IMR-90 (cell line): Measurements from ENCODE around the gene TIGD2. TPM values are rescaled to one million over a fixed set of nuclear protein-coding genes. Genes with fewer than 3 reads are reported as not detected.

ENCODE experiments used
- ATAC-seq: fragments of 200-7000 bp; cut with Tn5 transposase; 2 replicates; pipeline ENCODE4 v1.9.1; 2020; ENCODE audit warnings: low read depth, mild to moderate bottlenecking, moderate library complexity
- BruUV-seq: library from RNA; stranded (reverse); fragments of 400-500 nt; replicated peaks from 2 replicates; lab custom pipeline; 2021; lab: Mats Ljungman, UMichigan
- CTCF ChIA-PET: fragments of 300-600 bp; formaldehyde crosslinking; extraction: SDS; loops from one replicate; lab custom pipeline; 2021; ENCODE audit warnings: antibody characterized with exemption; lab: Yijun Ruan, JAX
- POLR2A ChIA-PET: fragments of 300-600 bp; sonication (Branson Sonifier 250); formaldehyde crosslinking; loops from one replicate; lab custom pipeline; 2022; ENCODE audit warnings: antibody characterized with exemption; ENCODE audit not compliant: unreplicated experiment; lab: Charles Lee
- DNase-seq: peaks from one replicate; pipeline ENCODE4 v3.0.0; 2013
- H2AFZ ChIP-seq: replicated peaks from 2 replicates; pipeline ENCODE3; 2013; ENCODE audit warnings: low read length, mild to moderate bottlenecking; ENCODE audit not compliant: poor library complexity
- H2AK5ac ChIP-seq: 2 replicates; pipeline ENCODE4 v1.6.1; 2013; ENCODE audit warnings: low read depth, low read length, inconsistent platforms
- H2AK9ac ChIP-seq: replicated peaks from 2 replicates; pipeline ENCODE3; 2013; ENCODE audit warnings: mild to moderate bottlenecking, low read depth, low read length, moderate library complexity; ENCODE audit not compliant: poor library complexity
- H2BK120ac ChIP-seq: 2 replicates; pipeline ENCODE4 v1.6.1; 2013; ENCODE audit warnings: low read depth, low read length, inconsistent platforms
- H2BK15ac ChIP-seq: 3 replicates; pipeline ENCODE4 v1.6.1; 2013; ENCODE audit warnings: low read depth, low read length, inconsistent platforms
- H2BK20ac ChIP-seq: 2 replicates; pipeline ENCODE4 v1.6.1; 2013; ENCODE audit warnings: low read depth, mild to moderate bottlenecking, inconsistent platforms, low read length, moderate library complexity
- H2BK5ac ChIP-seq: 2 replicates; pipeline ENCODE4 v1.6.1; 2013; ENCODE audit warnings: mild to moderate bottlenecking, low read depth, low read length, inconsistent platforms; ENCODE audit not compliant: poor library complexity, severe bottlenecking
- H3K14ac ChIP-seq: replicated peaks from 2 replicates; pipeline ENCODE4 v1.6.1; 2013; ENCODE audit warnings: low read depth, low read length, inconsistent platforms
- H3K18ac ChIP-seq: 2 replicates; pipeline ENCODE4 v1.6.1; 2013; ENCODE audit warnings: low read depth, low read length, control low read depth
- H3K23ac ChIP-seq: 2 replicates; pipeline ENCODE4 v1.6.1; 2013; ENCODE audit warnings: low read depth, low read length, inconsistent platforms
- H3K27ac ChIP-seq: 2 replicates; pipeline ENCODE4 v1.5.1; 2013; ENCODE audit warnings: mild to moderate bottlenecking, control low read depth, low read length; ENCODE audit not compliant: insufficient read depth
- H3K27me3 ChIP-seq: 2 replicates; pipeline ENCODE4 v1.6.1; 2013; ENCODE audit warnings: low read length; ENCODE audit not compliant: control insufficient read depth, insufficient read depth
- H3K36me3 ChIP-seq: 2 replicates; pipeline ENCODE4 v1.6.1; 2013; ENCODE audit warnings: low read length, mixed read lengths; ENCODE audit not compliant: control insufficient read depth, insufficient read depth
- H3K4ac ChIP-seq: 2 replicates; pipeline ENCODE4 v1.6.1; 2013; ENCODE audit warnings: low read depth, low read length, inconsistent platforms
- H3K4me1 ChIP-seq: 2 replicates; pipeline ENCODE4 v1.6.1; 2013; ENCODE audit warnings: low read length, mixed read lengths; ENCODE audit not compliant: control insufficient read depth, insufficient read depth
- H3K4me2 ChIP-seq: 2 replicates; pipeline ENCODE4 v1.6.1; 2013; ENCODE audit warnings: low read depth, mild to moderate bottlenecking, control low read depth, low read length, moderate library complexity
- H3K4me3 ChIP-seq: 2 replicates; pipeline ENCODE4 v1.5.1; 2013; ENCODE audit warnings: low read depth, mild to moderate bottlenecking, control low read depth, low read length, moderate library complexity; ENCODE audit not compliant: insufficient read depth
- H3K56ac ChIP-seq: 2 replicates; pipeline ENCODE4 v1.6.1; 2013; ENCODE audit warnings: low read length, inconsistent platforms; ENCODE audit not compliant: insufficient read depth; ENCODE audit errors: extremely low read depth
- H3K79me1 ChIP-seq, 2 experiments: 2 replicates each; pipeline ENCODE4 v1.6.1; 2013; ENCODE audit warnings: low read length in 2 of 2, inconsistent platforms in 1 of 2, low read depth in 1 of 2
- H3K9ac ChIP-seq: 2 replicates; pipeline ENCODE4 v1.6.1; 2013; ENCODE audit warnings: low read depth, low read length, control low read depth
- H3K9me1 ChIP-seq: 2 replicates; pipeline ENCODE4 v1.6.1; 2013; ENCODE audit warnings: low read length, inconsistent platforms; ENCODE audit not compliant: insufficient read depth
- H3K9me3 ChIP-seq: 2 replicates; pipeline ENCODE4 v1.6.1; 2013; ENCODE audit warnings: low read length; ENCODE audit not compliant: control insufficient read depth, insufficient read depth
- H4K20me1 ChIP-seq: 2 replicates; pipeline ENCODE4 v1.6.1; 2013; ENCODE audit warnings: low read length, inconsistent platforms; ENCODE audit not compliant: insufficient read depth
- H4K5ac ChIP-seq: 2 replicates; pipeline ENCODE4 v1.6.1; 2013; ENCODE audit warnings: mild to moderate bottlenecking, low read depth, low read length, control low read depth
- H4K8ac ChIP-seq, 2 experiments: 2 replicates each; pipeline ENCODE4 v1.6.1; 2013; ENCODE audit warnings: low read depth in 2 of 2, low read length in 2 of 2, control low read depth in 1 of 2, inconsistent platforms in 1 of 2
- H4K91ac ChIP-seq: 2 replicates; pipeline ENCODE4 v1.6.1; 2013; ENCODE audit warnings: low read depth, low read length, inconsistent platforms; ENCODE audit not compliant: insufficient read depth
- CEBPB ChIP-seq: IDR thresholded peaks from 2 replicates; pipeline ENCODE4 v1.6.1; 2012; ENCODE audit warnings: low read depth, low read length, improper control_type of control experiment
- ELK1 ChIP-seq: fragments of 150-350 bp; IDR thresholded peaks from 2 replicates; pipeline ENCODE4 v1.6.1; 2016; ENCODE audit warnings: low read depth, mild to moderate bottlenecking, low read length, moderate library complexity, borderline replicate concordance
- MAFK ChIP-seq: IDR thresholded peaks from 2 replicates; pipeline ENCODE4 v1.6.1; 2012; ENCODE audit warnings: low read depth, low read length, improper control_type of control experiment
- POLR2A ChIP-seq: IDR thresholded peaks from 2 replicates; pipeline ENCODE4 v1.6.1; 2012; ENCODE audit warnings: mild to moderate bottlenecking, low read depth, low read length
- SMC3 ChIP-seq: fragments of 150-350 bp; IDR thresholded peaks from 2 replicates; pipeline ENCODE4 v1.6.1; 2016; ENCODE audit warnings: low read depth, mild to moderate bottlenecking, antibody characterized with exemption, low read length, moderate library complexity
- WGBS, 2 experiments: methylation state at CpG; one replicate each; pipeline versions ENCODE4 v1.1.5 to v1.1.7; 2013; ENCODE audit warnings: missing lambda C conversion rate in 2 of 2; ENCODE audit not compliant: insufficient read length in 1 of 2; ENCODE audit errors: extremely low coverage in 2 of 2; 5-methylcytosine and 5-hydroxymethylcytosine counted together
- dilution Hi-C: fragments of 300-500 bp; cut with HindIII; formaldehyde crosslinking; loops from one replicate; pipeline ENCODE4 v1.14.3; 2018; ENCODE audit warnings: low sequenced_read_pairs; ENCODE audit not compliant: unreplicated experiment
- in situ Hi-C: fragments of 300-500 bp; cut with MboI; formaldehyde crosslinking; loops from 3 replicates; pipeline ENCODE4 v1.14.3; 2019; ENCODE audit warnings: low sequenced_read_pairs, inconsistent platforms, mixed read lengths
- intact Hi-C: fragments of 100-400 bp; cut with micrococcal nuclease; formaldehyde crosslinking; loops from 2 replicates; pipeline ENCODE4 v1.10.0; 2022
- polyA plus RNA-seq, 3 experiments: library from polyadenylated mRNA; depleted of rRNA; stranded (reverse); fragments of >200 nt; gene quantifications; 2 replicates each; pipeline ENCODE4 v1.2.3, GENCODE V29; 2012; ENCODE audit warnings: low replicate concordance in 1 of 3
- total RNA-seq: library from RNA; depleted of rRNA; stranded (reverse); fragments of >200 nt; gene quantifications from 2 replicates; pipeline ENCODE4 v1.2.3, GENCODE V29; 2012

Gene TIGD2
- total and polyA plus RNA-seq, 2 of the 4 experiments (the other 2 are of a cell fraction) = 5.6 to 12.4 TPM

GRCh38 chr4:89156174-89156914 is 45.0 kb downstream of the TIGD2 start:
- Histone ChIP-seq H4K91ac (no peak overlapping the region), H3K4me2 (no peak overlapping the region), H2BK5ac (no peak overlapping the region), H2BK120ac (no peak overlapping the region), H4K5ac (no peak overlapping the region), H2BK15ac (no peak overlapping the region), H3K79me1 (no peaks in the 10 kb centered on the region), H3K4ac (no peak overlapping the region), H4K8ac (no peak overlapping the region), H2AFZ (no peak overlapping the region), H3K4me1 (no peaks in the 10 kb centered on the region), H3K4me3 (no peak overlapping the region), H3K18ac (no peak overlapping the region), H2AK9ac (no peak overlapping the region), H3K9me3 (no peaks in the 10 kb centered on the region), H3K56ac (no peak overlapping the region), H3K23ac (no peak overlapping the region), H3K27ac (no peak overlapping the region), H2AK5ac (no peak overlapping the region), H3K14ac (no peak overlapping the region), H3K9ac (no peak overlapping the region), H2BK20ac (no peak overlapping the region), H3K9me1 (no peaks in the 10 kb centered on the region), H4K20me1 (no peaks in the 10 kb centered on the region), H3K27me3 (peaks cover 8% of the 10 kb centered on the region), H3K36me3 (no peaks in the 10 kb centered on the region)
- dilution Hi-C loops (no loop called here), in situ Hi-C loops (no loop called here), intact Hi-C loops (loop anchor here (10.0 kb wide), 1 partner anchor 748 kb away; no protein-coding TSS in a partner anchor)
- DNase-seq (no peak), ATAC-seq (no peak)
- WGBS, 2 experiments = 94% methylated on average over 10 of the region's 12 CpGs; no CpG with 5 or more reads in 1 of the 2 experiments
- POLR2A ChIA-PET = no interaction called here
- TF ChIP-seq CEBPB (no peak), ELK1 (no peak), SMC3 (no peak), POLR2A (no peak), MAFK (no peak)
- BruUV-seq = no TSS peak
- CTCF ChIA-PET = no interaction called here
